NCI-H1105 treated with DMSO at 0.1 percent for 48 hours (cell line): ENCODE data around the gene SCAP.
"Not testable (repeated sequence)": the region's sequence is repeated elsewhere in the genome, so short reads cannot be mapped to it uniquely, and the experiment has no call there.

Source experiments
- DNase-seq: peaks from one replicate; lab custom pipeline; 2025; lab: John Stamatoyannopoulos, UW

The SCAP gene

DNA sequence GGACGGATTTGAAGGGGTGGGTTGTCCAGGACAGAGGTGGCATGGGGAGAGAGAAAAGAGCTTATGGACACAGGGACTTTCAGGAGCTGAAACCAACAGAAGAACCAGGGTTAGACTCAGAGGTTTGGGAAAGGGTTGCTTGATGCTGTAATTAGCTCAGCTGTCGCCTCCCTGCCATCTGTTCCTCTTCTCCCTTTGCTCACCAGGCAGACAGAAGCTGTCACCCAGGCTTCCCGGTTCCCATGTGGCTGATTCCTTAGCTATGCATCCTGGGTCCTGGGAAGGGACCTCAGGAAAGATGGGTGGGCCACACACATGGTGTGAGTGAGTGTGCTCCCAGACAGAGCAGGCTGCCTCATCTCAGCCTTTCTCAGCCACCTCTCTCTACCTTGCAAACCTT is 80.9 kb downstream of the SCAP start:
- DNase-seq = no peak

DNA sequence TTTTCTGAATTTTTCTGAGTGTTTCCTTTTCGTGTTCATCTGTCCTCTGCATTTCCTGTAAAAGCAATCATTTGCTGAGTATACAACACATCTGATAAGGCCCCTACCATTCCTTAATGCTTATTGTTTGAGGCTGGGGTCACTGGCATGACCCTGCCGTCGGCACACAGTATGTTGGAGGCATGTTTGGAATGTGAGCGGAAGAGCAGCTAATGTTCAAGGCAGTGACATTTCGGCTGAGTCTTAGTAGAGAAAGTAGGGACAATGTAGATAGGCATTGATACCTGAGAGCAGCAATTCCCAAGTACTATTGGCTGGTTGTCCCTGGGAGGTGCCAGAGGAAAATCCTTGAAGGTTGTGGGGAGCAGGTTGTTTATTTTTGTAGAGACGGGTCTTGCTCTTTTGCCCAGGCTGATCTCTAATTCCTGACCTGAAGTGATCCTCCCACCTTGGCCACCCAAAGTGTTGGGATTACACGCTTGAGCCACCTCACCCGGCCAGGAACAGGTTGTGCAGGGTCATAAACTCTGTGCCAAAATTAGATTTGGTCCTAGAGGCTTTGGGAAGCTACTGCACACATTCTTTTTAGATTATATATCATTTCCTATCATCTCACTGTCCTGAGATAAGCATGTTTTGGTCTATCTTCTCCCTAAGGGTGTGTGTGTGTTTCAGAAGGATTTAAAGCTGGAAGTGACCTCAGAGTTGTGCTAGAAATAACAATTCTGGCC is 81.4 kb downstream of the SCAP start:
- no peak for DNase-seq

DNA sequence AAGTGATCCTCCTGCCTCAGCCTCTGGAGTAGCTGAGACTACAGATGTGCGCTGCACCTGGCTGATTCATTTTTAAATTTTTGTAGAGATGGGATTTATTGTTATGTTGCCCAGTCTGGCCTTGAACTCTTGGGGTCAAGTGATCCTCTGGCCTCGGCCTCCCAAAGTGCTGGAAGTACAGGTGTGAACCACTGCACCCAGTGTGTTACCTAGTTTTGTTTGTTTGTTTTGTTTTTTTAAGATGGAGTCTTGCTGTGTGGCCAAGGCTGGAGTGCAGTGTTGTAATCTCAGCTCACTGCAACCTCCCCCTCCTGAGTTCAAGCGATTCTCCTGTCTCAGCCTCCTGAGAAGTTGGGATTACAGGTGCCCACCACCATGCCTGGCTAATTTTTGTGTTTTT is 82.8 kb downstream of the SCAP start:
- DNase-seq = no peak

DNA sequence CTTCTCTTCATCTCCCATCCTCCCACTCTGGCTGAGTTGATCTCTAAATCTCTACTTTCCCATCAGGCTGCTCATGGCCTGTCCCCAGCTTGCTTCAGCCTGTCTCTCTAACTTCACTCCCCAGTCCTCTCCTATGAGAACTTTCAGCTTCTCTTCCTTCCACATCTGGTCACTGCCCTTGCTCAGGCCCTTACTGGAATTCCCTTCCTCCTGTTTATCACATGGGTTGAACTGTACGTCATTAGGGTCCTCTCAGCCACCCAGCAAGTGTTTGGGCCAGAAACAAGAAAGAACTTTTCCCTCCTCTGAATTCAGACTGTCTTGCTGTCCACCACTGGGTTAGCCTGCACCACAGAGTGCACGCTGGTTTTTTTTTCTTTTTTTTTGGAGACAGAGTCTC is 89.9 kb downstream of the SCAP start:
- DNase-seq = no peak

DNA sequence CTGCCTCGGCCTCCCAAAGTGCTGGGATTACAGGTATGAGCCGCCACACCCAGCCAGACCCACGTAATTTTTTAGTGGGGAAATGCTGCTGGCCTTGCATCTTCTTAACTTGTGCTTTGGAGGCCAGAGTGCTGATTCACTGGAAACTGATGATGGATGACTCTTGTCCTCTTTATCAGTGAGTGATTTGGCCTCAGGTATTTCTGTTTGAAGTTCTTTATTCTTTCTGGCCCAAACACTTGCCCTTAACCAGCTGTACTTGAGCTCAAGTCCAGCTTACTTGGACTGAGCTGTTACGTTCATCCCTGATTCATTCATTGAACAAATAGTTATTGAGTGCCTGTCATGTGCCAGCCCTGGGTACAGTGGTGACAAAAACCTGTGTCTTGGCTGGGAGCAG is 90.7 kb downstream of the SCAP start:
- DNase-seq = no peak

DNA sequence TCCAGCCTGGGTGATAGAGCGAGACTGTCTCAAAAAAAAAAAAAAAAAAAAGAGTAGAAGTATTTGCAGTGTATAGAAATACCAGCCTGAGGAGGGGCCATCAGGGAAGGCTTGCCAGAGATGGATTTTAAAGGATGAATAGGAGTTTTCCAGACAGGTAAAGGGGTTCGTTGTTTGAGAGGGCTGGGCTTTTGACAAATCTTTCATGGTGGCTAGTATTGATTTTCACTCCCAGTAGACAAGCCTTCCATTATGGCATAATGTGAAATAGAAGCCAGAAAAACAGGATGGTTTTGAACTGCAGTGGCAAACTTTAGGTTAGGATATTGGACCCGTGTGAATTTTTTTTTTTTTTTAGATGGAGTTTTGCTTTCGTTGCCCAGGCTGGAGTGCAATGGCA is 91.3 kb downstream of the SCAP start:
- DNase-seq = no peak

DNA sequence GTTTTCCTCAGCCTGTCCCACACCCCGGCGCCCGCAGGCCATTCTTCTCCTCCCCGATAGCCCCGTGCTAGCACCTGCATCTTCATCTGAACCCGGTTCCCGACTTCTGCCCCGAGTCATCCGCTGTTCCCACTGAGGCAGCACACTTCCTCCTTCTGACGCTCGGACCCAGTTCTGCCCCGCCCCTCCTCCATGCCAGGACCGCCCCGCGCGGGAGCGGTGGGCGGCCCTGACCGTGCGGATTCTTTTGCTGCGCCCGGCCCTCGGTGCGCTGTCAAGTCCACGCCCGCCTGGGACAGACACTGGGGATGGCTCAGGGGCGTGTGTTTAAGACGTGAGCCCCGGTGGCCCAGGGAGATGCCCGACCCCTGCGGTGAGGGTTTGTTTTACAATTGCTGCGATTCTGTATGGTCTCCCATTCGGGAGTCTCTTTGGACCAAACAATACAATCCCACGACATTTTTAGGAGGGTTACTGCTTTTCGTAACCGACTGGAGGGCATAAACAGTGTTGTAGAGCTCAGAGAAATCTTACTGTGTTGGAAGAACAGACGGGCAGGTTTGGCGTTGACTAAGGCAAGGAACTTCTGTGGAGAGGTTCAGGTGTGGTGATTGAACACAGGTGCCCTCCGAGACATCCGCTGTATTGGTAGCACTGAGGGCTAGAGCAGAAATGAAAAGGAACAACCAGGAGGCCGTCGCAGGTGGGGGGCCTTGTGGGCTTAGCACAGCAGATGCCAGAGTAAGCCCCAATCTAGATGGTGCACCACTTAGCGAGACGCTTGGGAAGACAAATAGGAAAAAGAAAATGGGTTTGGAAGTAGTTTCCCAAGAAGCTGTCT is 94.2 kb downstream of the SCAP start:
- DNase-seq = peak; percentile 31

DNA sequence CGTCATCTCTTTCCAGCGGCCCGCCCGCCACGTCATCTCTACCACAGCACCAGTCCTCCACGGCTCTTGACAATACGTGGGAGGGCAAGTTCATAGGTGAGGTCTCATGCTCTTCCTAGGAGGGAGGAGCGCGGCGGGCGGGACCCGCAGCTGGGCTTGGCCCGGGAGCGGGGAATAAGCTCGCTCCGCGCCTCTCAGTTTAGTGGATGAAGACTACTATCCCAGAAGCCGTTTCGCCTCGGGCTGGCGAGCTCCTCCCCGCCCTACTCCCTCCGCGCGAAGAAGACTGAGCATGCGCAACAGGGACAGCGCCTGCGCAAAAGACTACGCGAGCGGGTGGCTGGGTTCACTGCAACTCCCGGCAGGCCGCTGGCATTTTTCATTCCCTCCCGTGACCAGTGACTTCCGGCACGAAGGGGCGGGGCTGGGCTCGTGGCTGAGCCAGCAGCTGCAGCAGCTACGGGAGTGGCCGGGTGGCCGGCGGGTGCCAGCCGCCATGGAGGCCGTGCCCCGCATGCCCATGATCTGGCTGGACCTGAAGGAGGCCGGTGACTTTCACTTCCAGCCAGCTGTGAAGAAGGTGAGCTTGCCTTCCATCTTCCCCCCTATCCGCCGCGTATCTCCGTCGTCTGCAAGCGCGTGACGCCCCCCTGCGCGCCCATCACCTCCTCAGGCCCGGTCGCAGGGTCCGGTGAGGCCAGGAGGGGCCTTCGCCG is 95.0 kb downstream of the SCAP start, which contains the start of gene PTPN23:
TSS of gene PTPN23 (plus strand) at position 421 of the 716 bp plus-strand sequence. CDS start at position 497, 76 bp downstream.
- peak; percentile 92 for DNase-seq

DNA sequence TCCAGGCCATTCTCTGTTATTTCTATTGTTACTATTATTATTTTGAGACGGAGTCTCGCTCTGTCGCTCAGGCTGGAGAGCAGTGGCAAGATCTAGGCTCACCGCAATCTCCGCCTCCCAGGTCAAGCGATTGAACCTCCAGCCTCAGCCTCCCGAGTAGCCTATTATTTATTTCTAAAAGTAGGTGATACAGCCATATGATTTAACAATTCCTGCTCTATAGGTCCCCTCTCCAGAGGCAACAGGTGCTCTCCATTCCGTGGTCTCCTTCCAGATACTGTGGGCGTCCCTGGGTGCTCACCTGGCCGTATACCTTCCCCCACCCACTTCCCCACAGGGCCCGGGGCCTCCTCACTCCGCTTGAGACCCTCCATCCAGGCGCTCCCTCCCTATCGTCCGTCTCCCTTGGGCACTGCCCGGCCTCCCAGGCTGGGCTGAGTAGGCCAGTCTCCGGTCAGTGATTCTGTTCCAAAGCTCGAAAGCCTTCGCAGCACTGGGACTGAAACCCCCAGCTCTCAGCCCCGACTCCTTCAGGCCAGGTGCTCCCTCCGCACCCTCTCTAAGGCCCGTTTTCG is 95.6 kb downstream of the SCAP start:
- DNase-seq = no peak

DNA sequence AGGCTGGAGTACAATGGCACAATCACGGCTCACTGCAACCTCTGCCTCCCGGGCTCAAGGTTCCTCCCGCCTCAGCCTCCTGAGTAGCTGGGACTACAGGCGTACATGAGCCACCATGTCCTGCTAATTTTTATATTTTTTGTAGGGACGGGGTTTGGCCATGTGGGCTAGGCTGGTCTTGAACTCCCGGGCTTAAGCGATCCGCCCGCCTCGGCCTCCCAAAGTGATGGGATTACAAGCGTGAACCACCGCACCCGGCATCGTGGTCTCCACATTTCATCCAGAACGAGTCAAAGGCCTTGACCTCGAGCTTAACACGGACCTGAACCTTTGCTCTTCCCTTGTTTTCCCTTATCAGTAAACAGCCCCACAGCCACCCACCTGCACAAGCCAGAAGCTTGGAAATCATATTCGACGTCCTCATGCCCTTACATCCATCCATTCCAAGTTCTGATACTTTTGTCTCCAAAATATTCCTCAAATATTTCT is 96.3 kb downstream of the SCAP start:
- no peak for DNase-seq

DNA sequence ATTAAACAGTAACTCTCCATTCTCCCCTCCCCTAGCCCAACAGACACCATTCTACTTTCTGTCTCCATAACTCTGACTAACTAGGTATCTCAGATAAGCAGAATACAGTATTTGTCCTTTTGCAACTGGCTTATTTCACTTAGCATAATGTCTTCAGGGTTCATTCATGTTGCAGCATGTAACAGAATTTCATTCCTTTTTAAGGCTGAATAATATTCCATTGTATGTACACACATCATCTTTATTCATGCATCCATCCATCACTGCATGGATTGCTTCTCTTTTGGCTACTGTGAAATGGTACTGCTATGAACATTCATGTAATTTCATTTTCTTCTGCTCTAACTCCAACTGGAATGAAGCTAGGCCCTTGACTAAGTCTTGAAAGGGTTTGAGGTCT is 96.9 kb downstream of the SCAP start:
- DNase-seq = no peak

DNA sequence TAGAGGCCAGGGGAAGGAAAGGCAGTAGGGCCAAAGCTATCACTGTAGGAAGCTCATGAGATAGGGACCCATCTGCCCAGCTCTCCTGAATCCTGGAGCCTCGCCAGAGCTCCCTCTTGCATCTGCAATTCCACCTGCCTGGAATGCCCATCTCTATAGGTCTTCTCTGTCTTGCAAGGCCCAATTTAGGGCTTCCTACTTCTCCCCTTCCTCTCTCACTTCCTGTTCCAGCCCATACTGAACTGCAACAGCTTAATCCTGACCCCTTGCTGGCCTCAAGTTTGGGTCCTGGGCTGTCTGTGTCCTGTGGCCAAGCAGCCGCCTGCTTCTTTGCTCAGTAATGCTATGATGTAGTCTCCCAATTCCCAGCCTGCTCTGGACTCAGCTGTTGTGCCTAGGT is 98.6 kb downstream of the SCAP start:
- no peak for DNase-seq

DNA sequence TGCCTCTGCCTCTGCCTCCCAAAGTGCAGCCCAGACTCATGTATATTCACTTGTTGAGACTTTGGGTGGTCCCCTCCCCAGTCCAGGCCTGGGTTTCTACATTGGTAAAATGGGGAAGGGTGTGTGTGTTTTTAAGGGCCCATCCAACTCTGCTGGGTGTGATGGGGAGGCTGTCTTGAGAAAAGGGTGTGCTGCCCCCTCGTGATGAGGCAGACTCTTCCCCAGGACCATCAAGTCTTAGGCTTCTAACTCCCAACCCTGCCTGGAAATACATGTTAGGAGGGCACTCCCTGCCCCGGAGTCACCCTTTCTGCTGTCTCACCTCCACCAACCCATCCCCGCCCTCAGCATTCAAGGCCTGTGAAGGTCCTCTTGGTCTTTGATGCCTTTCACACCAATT is 99.3 kb downstream of the SCAP start:
- no peak for DNase-seq

DNA sequence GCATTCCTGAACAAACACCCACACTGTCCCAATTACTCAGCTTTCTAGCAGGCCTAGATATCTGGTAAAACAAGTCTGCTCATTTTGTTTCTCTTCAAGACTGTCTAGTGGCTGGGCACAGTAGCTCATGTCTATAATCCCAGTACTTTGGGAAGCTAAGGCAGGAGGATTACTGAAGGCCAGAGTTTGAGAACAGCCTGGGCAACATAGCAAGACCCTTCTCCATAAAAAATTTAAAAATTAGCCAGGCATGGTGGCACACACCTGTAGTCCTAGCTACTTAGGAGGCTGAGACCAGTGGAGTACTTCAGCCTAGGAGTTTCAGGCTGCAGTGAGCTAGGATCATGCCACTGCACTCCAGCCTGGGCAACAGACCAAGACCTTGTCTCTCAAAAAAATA is 101.2 kb downstream of the SCAP start:
- DNase-seq = no peak

DNA sequence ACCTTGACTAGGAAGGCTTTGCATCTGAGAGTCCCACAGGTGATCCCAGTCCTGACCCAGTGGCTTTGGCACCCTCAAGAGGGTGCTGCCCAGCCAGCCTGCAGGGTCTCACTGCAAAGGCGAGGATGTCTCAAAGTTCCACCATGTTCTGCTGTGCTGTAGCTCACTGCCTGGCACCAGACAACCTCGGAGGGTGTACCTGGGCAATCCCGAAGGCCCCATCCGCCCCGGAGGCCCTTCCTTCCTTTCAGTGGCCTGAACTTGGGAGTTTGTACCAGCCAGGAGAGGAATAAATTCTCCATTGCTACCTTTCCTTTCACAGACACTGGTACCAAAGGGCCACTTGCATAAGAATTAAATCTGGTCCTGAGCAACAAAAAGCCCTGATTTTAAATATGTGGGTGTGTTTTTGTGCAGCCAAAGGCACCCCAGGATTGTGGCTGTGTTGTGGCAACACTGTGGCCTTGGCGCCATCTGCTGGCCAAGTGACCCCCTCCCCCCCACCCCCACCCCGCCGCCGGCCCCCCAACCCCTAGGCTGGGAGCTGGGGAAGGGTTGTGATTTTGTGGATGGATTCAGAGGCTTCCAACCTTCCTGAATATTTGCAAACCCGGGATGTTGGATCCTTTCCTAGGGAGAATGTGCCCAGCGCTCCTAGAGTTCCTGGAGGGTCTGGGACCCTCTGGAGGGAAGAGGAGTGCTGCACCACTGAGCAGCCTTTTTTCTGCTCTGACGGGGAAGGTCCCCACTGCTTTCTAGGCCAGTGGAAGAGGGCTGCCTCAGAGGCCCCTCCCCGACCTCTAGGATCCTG is 104.6 kb downstream of the SCAP start:
- no peak for DNase-seq

DNA sequence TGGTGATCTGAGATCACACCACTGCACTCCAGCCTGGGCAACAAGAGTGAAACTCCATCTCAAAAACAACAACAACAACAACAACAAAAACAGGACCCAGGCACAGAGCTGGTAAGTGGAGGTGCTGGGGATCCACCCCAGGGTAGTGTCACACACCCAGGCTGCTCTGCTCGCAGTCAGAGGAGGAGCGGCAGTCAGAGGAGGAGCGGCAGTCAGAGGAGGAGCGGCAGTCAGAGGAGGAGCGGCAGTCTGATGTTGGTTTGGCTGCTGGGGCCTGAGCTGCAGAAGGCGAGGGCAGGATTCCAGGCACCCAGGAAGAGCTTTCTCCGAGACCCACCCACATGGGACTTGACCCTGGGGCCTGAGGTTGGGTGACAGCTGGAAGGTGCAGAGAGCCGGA is 105.7 kb downstream of the SCAP start:
- DNase-seq = not testable (repeated sequence)

DNA sequence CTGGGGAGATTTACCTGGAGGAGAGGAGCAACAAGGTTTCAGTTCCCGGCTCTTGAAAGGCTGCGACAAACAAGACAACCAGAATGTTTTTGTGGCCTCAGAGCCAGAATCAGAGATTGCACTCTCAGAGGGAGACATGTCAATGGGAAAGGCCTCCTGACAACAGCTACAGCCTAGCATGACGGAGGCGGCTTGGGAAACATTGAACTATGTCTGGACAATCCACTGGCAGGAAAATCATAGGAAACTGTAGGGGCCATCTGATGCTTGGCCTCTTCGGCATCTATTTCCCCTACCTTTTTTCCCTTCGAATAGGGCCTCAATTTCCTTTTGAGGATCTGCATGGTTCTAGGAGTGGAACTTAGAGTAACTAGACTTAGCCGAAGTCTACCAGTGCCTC is 108.1 kb downstream of the SCAP start:
- DNase-seq = no peak

DNA sequence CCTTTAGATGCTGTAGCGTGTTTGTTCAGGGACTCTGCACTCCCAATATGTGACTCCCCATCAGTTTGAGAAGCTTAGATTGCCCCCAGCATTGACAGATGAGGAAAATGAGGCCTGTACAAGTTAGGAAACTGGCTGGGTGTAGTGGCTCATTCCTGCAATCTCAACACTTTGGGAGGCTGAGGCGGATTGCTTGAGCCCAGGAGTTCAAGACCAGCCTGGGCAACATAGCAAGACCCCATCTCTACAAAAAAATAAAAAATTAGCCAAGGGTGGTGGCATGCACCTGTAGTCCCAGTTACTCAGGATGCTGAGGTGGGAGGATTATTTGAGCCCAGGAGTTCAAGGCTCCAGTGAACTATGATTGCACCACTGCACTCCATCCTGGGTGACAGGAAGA is 108.9 kb downstream of the SCAP start:
- no peak for DNase-seq

DNA sequence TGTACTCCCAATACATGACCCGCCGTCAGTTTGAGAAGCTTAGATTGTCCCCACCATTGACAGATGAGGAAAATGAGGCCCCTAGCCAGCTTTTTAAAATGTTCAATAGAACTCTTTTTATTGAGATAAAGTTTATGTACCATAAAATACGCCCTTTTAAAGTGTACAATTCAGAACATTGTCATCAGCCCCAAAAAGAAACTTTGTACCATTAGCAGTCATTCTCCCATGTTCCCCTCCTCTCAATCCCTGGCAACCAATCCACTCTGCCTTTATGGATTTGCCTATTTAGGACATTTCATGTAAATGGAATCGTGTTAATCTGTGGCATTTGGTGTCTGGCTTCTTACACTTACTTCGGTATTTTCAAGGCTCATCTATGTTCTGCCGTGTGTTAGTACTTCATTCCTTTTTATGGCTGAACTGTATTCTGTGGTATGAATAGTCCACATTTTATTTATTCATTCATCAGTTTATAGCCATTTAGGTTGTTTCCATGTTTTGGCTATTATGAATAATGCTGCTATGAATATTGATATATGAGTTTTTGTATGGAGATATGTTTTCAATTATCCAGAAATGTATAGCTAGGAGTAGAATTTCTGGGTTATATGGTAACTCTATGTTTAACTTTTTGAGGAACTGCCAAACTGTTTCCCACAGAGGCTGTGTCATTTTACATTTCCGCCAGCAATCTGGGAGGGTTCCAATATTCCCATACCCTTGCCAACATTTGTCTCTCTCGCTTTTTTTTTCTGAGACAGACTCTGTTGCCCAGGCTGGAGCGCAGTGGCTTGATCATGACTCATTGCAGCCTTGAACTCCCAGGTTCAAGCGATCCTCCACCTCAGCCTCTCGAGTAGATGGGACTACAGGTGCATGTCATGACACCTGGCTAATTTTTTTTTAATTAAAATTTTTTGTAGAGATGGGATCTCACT is 110.3 kb downstream of the SCAP start:
- no peak for DNase-seq
